Mucosa of stomach (tissue), 1 donor: ENCODE measurements around the gene IFT122.
"Not testable (repeated sequence)": the region's sequence is repeated elsewhere in the genome, so short reads cannot be mapped to it uniquely, and the experiment has no call there.

Experiments used
- H3K27me3 ChIP-seq: one replicate; pipeline ENCODE4 v1.7.0; 2013; ENCODE audit warnings: mild to moderate bottlenecking, low read length; ENCODE audit not compliant: control insufficient read depth, insufficient read depth
- H3K36me3 ChIP-seq: one replicate; pipeline ENCODE4 v1.7.0; 2013; ENCODE audit warnings: low read length; ENCODE audit not compliant: control insufficient read depth, insufficient read depth
- H3K4me1 ChIP-seq: one replicate; pipeline ENCODE4 v1.7.0; 2013; ENCODE audit warnings: mild to moderate bottlenecking, low read length; ENCODE audit not compliant: control insufficient read depth, insufficient read depth
- H3K4me3 ChIP-seq: one replicate; pipeline ENCODE4 v1.7.0; 2013; ENCODE audit warnings: low read length
- H3K9ac ChIP-seq: one replicate; pipeline ENCODE4 v1.7.0; 2013; ENCODE audit warnings: mild to moderate bottlenecking, low read length, moderate library complexity
- H3K9me3 ChIP-seq: one replicate; pipeline ENCODE4 v1.7.0; 2013; ENCODE audit warnings: mild to moderate bottlenecking, low read length, moderate library complexity; ENCODE audit not compliant: control insufficient read depth
- donor health status: Pancreatic carcinoma.

Gene IFT122, protein sequence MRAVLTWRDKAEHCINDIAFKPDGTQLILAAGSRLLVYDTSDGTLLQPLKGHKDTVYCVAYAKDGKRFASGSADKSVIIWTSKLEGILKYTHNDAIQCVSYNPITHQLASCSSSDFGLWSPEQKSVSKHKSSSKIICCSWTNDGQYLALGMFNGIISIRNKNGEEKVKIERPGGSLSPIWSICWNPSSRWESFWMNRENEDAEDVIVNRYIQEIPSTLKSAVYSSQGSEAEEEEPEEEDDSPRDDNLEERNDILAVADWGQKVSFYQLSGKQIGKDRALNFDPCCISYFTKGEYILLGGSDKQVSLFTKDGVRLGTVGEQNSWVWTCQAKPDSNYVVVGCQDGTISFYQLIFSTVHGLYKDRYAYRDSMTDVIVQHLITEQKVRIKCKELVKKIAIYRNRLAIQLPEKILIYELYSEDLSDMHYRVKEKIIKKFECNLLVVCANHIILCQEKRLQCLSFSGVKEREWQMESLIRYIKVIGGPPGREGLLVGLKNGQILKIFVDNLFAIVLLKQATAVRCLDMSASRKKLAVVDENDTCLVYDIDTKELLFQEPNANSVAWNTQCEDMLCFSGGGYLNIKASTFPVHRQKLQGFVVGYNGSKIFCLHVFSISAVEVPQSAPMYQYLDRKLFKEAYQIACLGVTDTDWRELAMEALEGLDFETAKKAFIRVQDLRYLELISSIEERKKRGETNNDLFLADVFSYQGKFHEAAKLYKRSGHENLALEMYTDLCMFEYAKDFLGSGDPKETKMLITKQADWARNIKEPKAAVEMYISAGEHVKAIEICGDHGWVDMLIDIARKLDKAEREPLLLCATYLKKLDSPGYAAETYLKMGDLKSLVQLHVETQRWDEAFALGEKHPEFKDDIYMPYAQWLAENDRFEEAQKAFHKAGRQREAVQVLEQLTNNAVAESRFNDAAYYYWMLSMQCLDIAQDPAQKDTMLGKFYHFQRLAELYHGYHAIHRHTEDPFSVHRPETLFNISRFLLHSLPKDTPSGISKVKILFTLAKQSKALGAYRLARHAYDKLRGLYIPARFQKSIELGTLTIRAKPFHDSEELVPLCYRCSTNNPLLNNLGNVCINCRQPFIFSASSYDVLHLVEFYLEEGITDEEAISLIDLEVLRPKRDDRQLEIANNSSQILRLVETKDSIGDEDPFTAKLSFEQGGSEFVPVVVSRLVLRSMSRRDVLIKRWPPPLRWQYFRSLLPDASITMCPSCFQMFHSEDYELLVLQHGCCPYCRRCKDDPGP

DNA sequence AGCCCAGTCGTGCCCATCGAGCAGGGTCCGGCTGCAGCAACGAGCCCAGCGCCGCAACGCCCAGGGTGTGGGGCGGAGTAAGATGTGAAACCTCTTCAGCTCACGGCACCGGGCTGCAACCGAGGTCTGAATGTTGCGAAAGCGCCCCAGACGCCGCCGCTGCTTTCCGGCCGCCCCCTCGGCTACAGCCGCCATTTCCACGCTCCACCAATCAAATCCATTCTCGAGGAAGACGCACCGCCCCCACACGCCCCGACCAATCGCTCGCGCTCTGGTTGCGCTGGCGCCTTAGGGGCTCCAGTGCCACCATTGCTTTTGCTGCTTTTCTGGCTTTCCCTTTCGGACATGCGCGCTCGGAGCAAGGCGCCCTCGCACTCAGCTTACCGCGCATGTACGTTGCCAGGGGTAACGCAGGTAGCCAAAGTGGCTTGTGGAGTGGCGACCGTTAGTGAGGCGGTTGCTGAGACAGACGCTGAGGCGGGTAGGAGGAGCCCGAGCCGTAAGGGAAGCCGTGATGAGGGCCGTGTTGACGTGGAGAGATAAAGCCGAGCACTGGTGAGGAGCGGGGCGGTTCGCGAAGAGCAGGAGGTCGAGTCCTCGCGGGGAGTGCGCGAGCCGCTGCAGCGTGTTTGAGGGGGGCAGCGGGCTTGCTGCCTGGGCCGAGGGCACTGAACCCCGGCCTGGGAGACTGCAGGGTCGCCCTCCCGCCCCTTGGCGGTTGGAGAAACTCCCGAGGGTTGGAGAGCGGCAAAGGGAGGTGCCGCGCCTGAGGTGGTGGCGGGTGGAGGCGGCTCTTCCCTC, at the start of gene IFT122, which contains the start of gene MBD4:
Gene IFT122, plus strand, starts transcription at position 408 of the 801 bp plus-strand sequence. Its CDS starts 107 bp downstream, at position 515.
Gene MBD4, minus strand, starts transcription at position 132 of the 801 bp plus-strand sequence. Its CDS starts 115 bp downstream, at position 17.
- H3K27me3 ChIP-seq: no peaks in the 10 kb centered on the region

DNA sequence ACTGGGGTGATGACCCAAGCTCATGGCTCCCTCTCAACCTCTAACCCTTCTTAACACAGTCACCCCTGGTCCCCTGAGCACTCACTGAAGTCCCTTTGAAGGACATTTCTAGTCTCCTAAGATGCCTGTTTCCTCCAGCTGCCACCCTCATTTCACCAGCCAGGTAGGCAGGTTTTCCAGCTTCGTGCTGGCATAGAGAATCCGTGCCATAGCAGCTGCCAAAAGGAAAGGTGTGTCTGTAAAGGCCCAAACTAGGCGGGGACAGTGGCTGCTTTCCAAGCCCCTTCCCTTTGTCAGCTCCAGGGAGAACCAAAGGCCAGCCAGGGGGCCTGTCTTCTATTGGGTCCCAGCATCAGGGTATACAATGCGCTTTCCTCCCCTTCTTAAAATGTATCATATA, 48.4 kb upstream of the IFT122 start:
- not testable (repeated sequence) for H3K4me1 ChIP-seq, H3K9ac ChIP-seq, H3K9me3 ChIP-seq, H3K4me3 ChIP-seq, H3K27me3 ChIP-seq
- H3K36me3 ChIP-seq: peaks cover 11% of the 10 kb centered on the region

More for the DNA sequence above, at the start of gene IFT122, which contains the start of gene MBD4:
- Histone ChIP-seq H3K9ac (peak within 1 kb of the TSS; percentile 79), H3K36me3 (no peaks in the 10 kb centered on the region), H3K9me3 (no peaks in the 10 kb centered on the region), H3K4me3 (peak within 1 kb of the TSS; percentile 88), H3K4me1 (peaks cover 30% of the 10 kb centered on the region)

DNA sequence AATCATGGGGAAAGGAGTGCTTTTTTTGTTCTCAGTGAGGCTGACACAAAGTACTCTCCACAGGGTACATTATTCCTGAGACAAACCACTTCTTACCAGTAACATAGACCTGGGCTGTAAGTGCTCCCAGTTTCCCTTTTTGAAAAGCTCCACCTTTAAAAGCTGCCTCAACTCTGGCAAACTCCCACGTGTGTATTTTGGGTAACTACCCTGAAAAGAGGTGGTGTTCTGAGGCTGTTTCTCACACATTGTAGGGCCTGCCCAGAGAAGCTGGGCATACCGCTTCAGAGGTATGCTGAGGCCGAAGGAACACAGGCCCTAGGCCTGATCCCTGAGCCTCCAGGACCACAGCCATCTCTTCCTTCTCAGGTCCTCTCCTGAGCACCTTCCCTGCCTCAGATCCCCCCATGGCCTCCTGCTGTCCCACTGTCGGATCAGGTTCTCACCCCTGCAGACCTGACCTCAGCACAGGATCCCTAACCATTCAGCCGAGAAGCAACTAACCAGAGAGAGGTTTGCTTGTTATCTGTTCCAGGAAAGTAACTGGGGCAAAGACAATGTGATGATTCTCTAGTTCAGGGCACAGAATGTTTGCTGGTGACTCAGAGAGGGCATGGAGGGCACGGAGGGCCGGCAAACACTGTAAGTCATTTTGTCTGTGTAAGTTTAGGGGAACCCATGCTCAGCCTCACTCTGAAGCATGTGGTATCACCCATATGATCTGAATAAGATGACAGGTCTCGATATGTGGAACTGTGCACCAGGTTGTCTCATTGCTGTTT, 47.7 kb upstream of the IFT122 start:
- H3K27me3 ChIP-seq, H3K4me3 ChIP-seq, H3K9me3 ChIP-seq, H3K4me1 ChIP-seq, H3K36me3 ChIP-seq, H3K9ac ChIP-seq: not testable (repeated sequence)

GRCh38 chr3:129393271-129393670, 46.8 kb upstream of the IFT122 start:
- Histone ChIP-seq H3K27me3 (no peaks in the 10 kb centered on the region), H3K9me3 (no peaks in the 10 kb centered on the region), H3K4me1 (no peaks in the 10 kb centered on the region), H3K36me3 (peaks cover 6% of the 10 kb centered on the region), H3K9ac (no peak overlapping the region), H3K4me3 (no peak overlapping the region)

DNA sequence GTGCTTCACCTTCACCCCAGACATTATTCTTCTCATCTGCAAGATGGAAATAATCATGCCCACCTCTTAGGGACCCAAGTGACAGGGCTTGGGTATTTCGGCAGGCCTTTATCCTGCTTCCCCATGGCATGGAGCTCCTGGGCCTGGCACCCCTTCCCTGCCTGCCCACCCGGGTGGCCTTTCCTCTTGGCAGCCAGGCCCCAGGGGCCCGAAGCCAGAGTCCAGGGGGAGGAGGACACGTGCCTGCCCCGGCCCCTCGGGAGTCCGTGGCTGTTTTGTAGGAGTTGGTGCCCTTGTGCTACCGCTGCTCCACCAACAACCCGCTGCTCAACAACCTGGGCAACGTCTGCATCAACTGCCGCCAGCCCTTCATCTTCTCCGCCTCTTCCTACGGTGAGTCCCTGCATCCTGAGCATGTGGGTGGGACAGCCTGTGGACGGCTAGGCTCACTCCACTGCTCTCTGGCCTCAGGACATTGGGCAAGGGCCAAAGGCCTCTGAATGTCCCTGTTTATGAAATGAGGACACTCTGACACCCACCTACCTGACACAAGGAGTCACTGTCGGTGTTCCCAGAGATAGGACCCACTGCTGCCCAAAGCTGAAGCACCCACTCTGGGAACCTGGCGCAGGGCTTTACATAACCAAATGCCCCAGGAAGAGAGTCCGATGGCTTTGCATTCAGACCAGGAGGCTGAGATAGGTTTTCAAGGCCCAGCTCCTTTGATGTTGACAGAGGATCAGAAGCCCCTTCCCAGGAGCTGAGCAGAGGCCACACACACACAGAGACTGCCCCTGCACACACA, 46.1 kb upstream of the IFT122 start:
- H3K9ac ChIP-seq, H3K36me3 ChIP-seq, H3K4me3 ChIP-seq, H3K4me1 ChIP-seq, H3K27me3 ChIP-seq, H3K9me3 ChIP-seq: not testable (repeated sequence)

- Histone ChIP-seq H3K4me3 (peak overlapping the region; percentile 95), H3K27me3 (no peaks in the 10 kb centered on the region), H3K9me3 (no peaks in the 10 kb centered on the region), H3K36me3 (no peaks in the 10 kb centered on the region), H3K9ac (peak overlapping the region; percentile 85), H3K4me1 (no peaks in the 10 kb centered on the region)
These were observed 41.2 kb upstream of the IFT122 start for GRCh38 chr3:129398803-129399144.

GRCh38 chr3:129399145-129399894, 40.7 kb upstream of the IFT122 start:
- Histone ChIP-seq H3K27me3 (no peaks in the 10 kb centered on the region), H3K9ac (peak overlapping the region; percentile 85), H3K9me3 (no peaks in the 10 kb centered on the region), H3K4me1 (no peaks in the 10 kb centered on the region), H3K36me3 (no peaks in the 10 kb centered on the region), H3K4me3 (peak overlapping the region; percentile 95)

DNA sequence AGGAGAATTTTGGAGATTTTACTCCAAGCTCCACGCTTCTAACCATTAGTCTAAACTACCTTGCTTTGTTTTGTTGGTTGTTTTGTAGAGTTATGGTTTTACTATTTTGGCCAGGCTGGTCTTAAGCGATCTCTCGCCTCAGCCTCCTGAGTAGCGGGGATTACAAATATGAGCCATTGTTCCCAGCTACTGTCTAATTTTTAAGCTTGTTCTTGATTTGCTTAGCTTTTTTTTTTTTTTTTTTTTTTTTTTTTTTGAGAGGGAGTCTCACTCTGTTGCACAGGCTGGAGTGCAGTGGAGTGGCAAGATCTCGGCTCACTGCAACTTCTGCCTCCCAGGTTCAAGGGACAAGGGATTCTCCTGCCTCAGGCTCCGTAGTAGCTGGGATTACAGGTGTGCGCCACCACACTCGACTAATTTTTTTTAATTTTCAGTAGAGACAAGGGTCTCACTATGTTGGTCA, 40.1 kb upstream of the IFT122 start:
- Histone ChIP-seq H3K36me3 (no peaks in the 10 kb centered on the region), H3K9me3 (no peaks in the 10 kb centered on the region), H3K27me3 (no peaks in the 10 kb centered on the region), H3K4me3 (peak overlapping the region; percentile 95), H3K9ac (peak overlapping the region; percentile 85), H3K4me1 (no peaks in the 10 kb centered on the region)

GRCh38 chr3:129402210-129402609, 37.8 kb upstream of the IFT122 start:
- Histone ChIP-seq H3K9ac (no peak overlapping the region), H3K36me3 (no peaks in the 10 kb centered on the region), H3K9me3 (no peaks in the 10 kb centered on the region), H3K27me3 (no peaks in the 10 kb centered on the region), H3K4me3 (no peak overlapping the region), H3K4me1 (no peaks in the 10 kb centered on the region)

- no peaks in the 10 kb centered on the region for H3K9me3 ChIP-seq
- no peaks in the 10 kb centered on the region for H3K4me1 ChIP-seq
- H3K36me3 ChIP-seq: no peaks in the 10 kb centered on the region
- no peak overlapping the region for H3K4me3 ChIP-seq
- no peak overlapping the region for H3K9ac ChIP-seq
- H3K27me3 ChIP-seq: no peaks in the 10 kb centered on the region
These were observed 37.4 kb upstream of the IFT122 start for GRCh38 chr3:129402616-129403015.
